ENCODE measurements around the gene JARID2.
A peak's percentile ranks its signal among the peaks of the same experiment; 100 is the strongest.

Gene JARID2

DNA sequence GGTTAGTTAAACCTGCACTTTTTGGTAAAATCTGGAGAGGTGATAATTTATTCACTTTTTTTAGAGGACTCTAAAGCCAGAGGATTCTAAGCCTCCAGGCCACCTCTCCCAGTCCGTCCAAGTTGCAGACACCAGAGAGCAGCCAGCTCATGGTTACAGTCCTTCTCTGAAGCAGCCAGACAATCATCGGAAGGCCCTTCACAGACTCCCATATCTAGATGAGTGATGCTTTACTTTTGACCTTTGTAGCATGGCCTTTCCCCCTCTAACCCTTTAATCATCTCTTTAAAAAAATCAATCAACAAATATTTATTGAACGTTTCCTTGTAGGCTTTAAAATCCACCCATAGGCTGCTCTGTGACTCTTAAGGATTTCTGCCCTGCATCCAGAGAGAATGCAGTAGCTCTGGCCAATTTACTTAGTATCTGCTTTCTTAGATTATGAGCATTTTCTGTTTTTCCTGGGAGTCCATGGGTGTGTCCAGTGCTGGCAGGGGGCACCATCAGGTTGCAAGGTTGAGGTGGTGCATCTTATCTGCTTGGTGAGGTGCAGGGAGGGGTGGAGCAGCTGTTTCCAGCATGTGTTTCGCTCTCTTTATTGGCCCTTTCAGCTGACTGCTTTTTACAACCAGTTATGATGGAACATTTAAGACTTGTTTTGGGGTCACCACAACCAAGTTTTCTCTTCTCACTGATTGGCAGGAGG, 58.6 kb downstream of the JARID2 start:
- POLR2A ChIA-PET, result interaction anchor here (0.7 to 1.1 kb wide), 2 partner anchors 13 to 242 kb away, joined by 3 to 6 read pairs; no protein-coding TSS in a partner anchor
- CTCF ChIA-PET, result interaction anchor here (0.6 to 1.5 kb wide), 3 partner anchors 7 to 86 kb away, joined by 3 to 7 read pairs (median 3); no protein-coding TSS in a partner anchor
- H3K36me3 ChIP-seq (ENCODE audit: control insufficient read depth in 2 of 2, insufficient read depth in 1 of 2, low read length in 2 of 2), result no peaks in the 10 kb centered on the region; a peak in 1 of 3 replicates
- TF ChIP-seq ZNF404 (tag by site-specific recombination; IDR thresholded peaks at IDR 0.05), result no peak
- TF ChIP-seq KLF1 (tag by site-specific recombination; IDR thresholded peaks at IDR 0.05), result peak; percentile 58
- H3K9me3 ChIP-seq (ENCODE audit: control insufficient read depth, insufficient read depth, low read depth, low read length), result no peaks in the 10 kb centered on the region
- H3K4me3 ChIP-seq (ENCODE audit: low read depth, low read length), result no peak overlapping the region
- H3K27ac ChIP-seq (ENCODE audit: extremely low read depth, low read depth, low read length), result no peak overlapping the region
- H3K4me1 ChIP-seq (ENCODE audit: control insufficient read depth, insufficient read depth, low read length), result peaks cover 52% of the 10 kb centered on the region

- POLR2A ChIA-PET, result no interaction called here
- no peak for TF ChIP-seq KLF1 (tag by site-specific recombination; IDR thresholded peaks at IDR 0.05)
- no peak for TF ChIP-seq ZNF211 (tag by site-specific recombination; IDR thresholded peaks at IDR 0.05; ENCODE audit: low read depth)
- no peak for TF ChIP-seq ZNF600 (tag by site-specific recombination; IDR thresholded peaks at IDR 0.05)
- no peak for TF ChIP-seq HOXC10 (CRISPR knock-in tag; IDR thresholded peaks at IDR 0.05)
- TF ChIP-seq, protein P1, sequence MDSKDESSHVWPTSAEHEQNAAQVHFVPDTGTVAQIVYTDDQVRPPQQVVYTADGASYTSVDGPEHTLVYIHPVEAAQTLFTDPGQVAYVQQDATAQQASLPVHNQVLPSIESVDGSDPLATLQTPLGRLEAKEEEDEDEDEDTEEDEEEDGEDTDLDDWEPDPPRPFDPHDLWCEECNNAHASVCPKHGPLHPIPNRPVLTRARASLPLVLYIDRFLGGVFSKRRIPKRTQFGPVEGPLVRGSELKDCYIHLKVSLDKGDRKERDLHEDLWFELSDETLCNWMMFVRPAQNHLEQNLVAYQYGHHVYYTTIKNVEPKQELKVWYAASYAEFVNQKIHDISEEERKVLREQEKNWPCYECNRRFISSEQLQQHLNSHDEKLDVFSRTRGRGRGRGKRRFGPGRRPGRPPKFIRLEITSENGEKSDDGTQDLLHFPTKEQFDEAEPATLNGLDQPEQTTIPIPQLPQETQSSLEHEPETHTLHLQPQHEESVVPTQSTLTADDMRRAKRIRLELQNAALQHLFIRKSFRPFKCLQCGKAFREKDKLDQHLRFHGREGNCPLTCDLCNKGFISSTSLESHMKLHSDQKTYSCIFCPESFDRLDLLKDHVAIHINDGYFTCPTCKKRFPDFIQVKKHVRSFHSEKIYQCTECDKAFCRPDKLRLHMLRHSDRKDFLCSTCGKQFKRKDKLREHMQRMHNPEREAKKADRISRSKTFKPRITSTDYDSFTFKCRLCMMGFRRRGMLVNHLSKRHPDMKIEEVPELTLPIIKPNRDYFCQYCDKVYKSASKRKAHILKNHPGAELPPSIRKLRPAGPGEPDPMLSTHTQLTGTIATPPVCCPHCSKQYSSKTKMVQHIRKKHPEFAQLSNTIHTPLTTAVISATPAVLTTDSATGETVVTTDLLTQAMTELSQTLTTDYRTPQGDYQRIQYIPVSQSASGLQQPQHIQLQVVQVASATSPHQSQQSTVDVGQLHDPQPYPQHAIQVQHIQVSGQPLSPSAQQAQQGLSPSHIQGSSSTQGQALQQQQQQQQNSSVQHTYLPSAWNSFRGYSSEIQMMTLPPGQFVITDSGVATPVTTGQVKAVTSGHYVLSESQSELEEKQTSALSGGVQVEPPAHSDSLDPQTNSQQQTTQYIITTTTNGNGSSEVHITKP (tag by site-specific recombination; IDR thresholded peaks at IDR 0.05), result no peak
- TF ChIP-seq ZNF394 (tag by site-specific recombination; IDR thresholded peaks at IDR 0.05; ENCODE audit: borderline replicate concordance), result no peak
- TF ChIP-seq, protein P2, sequence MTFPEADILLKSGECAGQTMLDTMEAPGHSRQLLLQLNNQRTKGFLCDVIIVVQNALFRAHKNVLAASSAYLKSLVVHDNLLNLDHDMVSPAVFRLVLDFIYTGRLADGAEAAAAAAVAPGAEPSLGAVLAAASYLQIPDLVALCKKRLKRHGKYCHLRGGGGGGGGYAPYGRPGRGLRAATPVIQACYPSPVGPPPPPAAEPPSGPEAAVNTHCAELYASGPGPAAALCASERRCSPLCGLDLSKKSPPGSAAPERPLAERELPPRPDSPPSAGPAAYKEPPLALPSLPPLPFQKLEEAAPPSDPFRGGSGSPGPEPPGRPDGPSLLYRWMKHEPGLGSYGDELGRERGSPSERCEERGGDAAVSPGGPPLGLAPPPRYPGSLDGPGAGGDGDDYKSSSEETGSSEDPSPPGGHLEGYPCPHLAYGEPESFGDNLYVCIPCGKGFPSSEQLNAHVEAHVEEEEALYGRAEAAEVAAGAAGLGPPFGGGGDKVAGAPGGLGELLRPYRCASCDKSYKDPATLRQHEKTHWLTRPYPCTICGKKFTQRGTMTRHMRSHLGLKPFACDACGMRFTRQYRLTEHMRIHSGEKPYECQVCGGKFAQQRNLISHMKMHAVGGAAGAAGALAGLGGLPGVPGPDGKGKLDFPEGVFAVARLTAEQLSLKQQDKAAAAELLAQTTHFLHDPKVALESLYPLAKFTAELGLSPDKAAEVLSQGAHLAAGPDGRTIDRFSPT (tag by site-specific recombination; IDR thresholded peaks at IDR 0.05), result no peak
- TF ChIP-seq SP7 (tag by site-specific recombination; IDR thresholded peaks at IDR 0.05), result no peak
- Histone ChIP-seq H3K4me3 (ENCODE audit: low read depth, low read length) (no peak overlapping the region), H3K27ac (ENCODE audit: extremely low read depth, low read depth, low read length) (no peak overlapping the region), H3K36me3 (ENCODE audit: control insufficient read depth in 2 of 2, insufficient read depth in 1 of 2, low read length in 2 of 2) (no peaks in the 10 kb centered on the region; a peak in 1 of 3 replicates), H3K9me3 (ENCODE audit: control insufficient read depth, insufficient read depth, low read depth, low read length) (no peaks in the 10 kb centered on the region), H3K4me1 (ENCODE audit: control insufficient read depth, insufficient read depth, low read length) (peaks cover 49% of the 10 kb centered on the region)
- CTCF ChIA-PET, result interaction anchor here (0.5 to 1.5 kb wide), 2 partner anchors 53 to 85 kb away, joined by 3 to 7 read pairs; no protein-coding TSS in a partner anchor
These were observed 59.6 kb downstream of the JARID2 start for GRCh38 chr6:15305496-15305895.

DNA sequence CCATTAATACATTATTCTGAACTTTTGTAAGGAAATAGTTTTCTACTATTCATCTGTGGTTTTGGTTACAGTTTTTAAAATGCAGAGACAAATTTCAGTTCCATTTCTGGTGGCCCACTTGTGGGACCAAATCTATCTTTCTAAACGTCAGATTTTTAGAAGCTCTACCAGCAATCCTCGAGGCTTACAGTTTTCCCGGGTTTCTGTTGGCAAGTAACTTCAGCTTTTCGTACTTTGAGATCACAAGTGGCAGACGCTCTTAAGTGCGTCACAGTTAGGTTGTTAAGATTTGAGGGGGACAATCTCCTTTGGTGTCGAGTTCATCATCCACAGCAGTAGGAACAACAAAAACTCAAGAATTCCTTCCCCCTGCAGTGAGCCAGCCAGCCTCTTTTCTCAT, 60.0 kb downstream of the JARID2 start:
- H3K9me3 ChIP-seq (ENCODE audit: control insufficient read depth, insufficient read depth, low read depth, low read length), result no peaks in the 10 kb centered on the region
- ChIA-PET CTCF (no interaction called here), POLR2A (no interaction called here)
- TF ChIP-seq ZNF169 (tag by site-specific recombination; IDR thresholded peaks at IDR 0.05), result no peak
- TF ChIP-seq PRDM6 (tag by site-specific recombination; IDR thresholded peaks at IDR 0.05), result peak; percentile 31; the same call in 1 of the 2 replicates
- H3K36me3 ChIP-seq (ENCODE audit: control insufficient read depth in 2 of 2, insufficient read depth in 1 of 2, low read length in 2 of 2), result no peaks in the 10 kb centered on the region; a peak in 1 of 3 replicates
- no peak overlapping the region for H3K27ac ChIP-seq (ENCODE audit: extremely low read depth, low read depth, low read length)
- H3K4me3 ChIP-seq (ENCODE audit: low read depth, low read length), result no peak overlapping the region
- peaks cover 49% of the 10 kb centered on the region for H3K4me1 ChIP-seq (ENCODE audit: control insufficient read depth, insufficient read depth, low read length)
